Natural killer cell (primary cell): ENCODE data around the gene MAPRE3. TPM values are rescaled to one million over a fixed set of nuclear protein-coding genes. Genes with fewer than 3 reads are reported as not detected.

ENCODE experiments used
- ATAC-seq, 3 donors: fragments of 150-1000 bp in 2 of 3; fragments of 200-7000 bp in 1 of 3; cut with Tn5 transposase; 1 replicate in 1 of 3; 2 replicates in 2 of 3; pipeline ENCODE4 v1.10.0; 2021; ENCODE audit warnings: mild to moderate bottlenecking in 2 of 3, moderate library complexity in 2 of 3
- DNase-seq, 2 donors: peaks; one replicate each; pipeline versions ENCODE4 v3.0.0 to v3.0.0-alpha.2; 2013 to 2021; ENCODE audit warnings: mixed read lengths in 1 of 2
- H3K27ac ChIP-seq: one replicate; pipeline ENCODE4 v1.5.1; 2013; ENCODE audit warnings: mild to moderate bottlenecking, low read length
- H3K27me3 ChIP-seq: one replicate; pipeline ENCODE4 v1.6.1; 2013; ENCODE audit warnings: low read length; ENCODE audit not compliant: control insufficient read depth, insufficient read depth
- H3K36me3 ChIP-seq: one replicate; pipeline ENCODE4 v1.6.1; 2013; ENCODE audit warnings: low read length; ENCODE audit not compliant: control insufficient read depth, insufficient read depth
- H3K4me1 ChIP-seq: one replicate; pipeline ENCODE4 v1.6.1; 2013; ENCODE audit warnings: low read length; ENCODE audit not compliant: control insufficient read depth, insufficient read depth
- H3K4me3 ChIP-seq: one replicate; pipeline ENCODE4 v1.5.1; 2013; ENCODE audit warnings: low read length
- H3K9me3 ChIP-seq: one replicate; pipeline ENCODE4 v1.6.1; 2013; ENCODE audit warnings: low read length; ENCODE audit not compliant: control insufficient read depth, insufficient read depth
- H3K27ac Mint-ChIP-seq, 2 donors: one replicate each; pipeline ENCODE4 v1.8.0; 2022; ENCODE audit warnings: mild to moderate bottlenecking in 2 of 2, mixed read lengths in 2 of 2, moderate library complexity in 1 of 2
- H3K27me3 Mint-ChIP-seq, 2 donors: one replicate each; pipeline ENCODE4 v1.8.0; 2022; ENCODE audit warnings: low read depth in 2 of 2, mixed read lengths in 2 of 2
- H3K36me3 Mint-ChIP-seq: one replicate; pipeline ENCODE4 v1.8.0; 2022; ENCODE audit warnings: mixed read lengths
- H3K4me1 Mint-ChIP-seq, 2 donors: one replicate each; pipeline ENCODE4 v1.8.0; 2022; ENCODE audit warnings: mixed read lengths in 2 of 2
- H3K4me3 Mint-ChIP-seq: one replicate; pipeline ENCODE4 v1.8.0; 2022; ENCODE audit warnings: mild to moderate bottlenecking, moderate library complexity, mixed read lengths
- H3K9me3 Mint-ChIP-seq, 2 donors: one replicate each; pipeline ENCODE4 v1.8.0; 2022; ENCODE audit warnings: mixed read lengths in 2 of 2
- WGBS: methylation state at CpG from one replicate; pipeline ENCODE4 v1.1.7; 2013; ENCODE audit warnings: missing lambda C conversion rate; ENCODE audit not compliant: insufficient coverage; 5-methylcytosine and 5-hydroxymethylcytosine counted together
- intact Hi-C: fragments of 100-400 bp; cut with micrococcal nuclease; formaldehyde crosslinking; loops from one replicate; pipeline ENCODE4 v1.14.2; 2022
- total RNA-seq, 4 donors: library from RNA; stranded (reverse); fragments of 120-200 nt in 1 of 4; gene quantifications; one replicate each; pipeline versions ENCODE4 v1.2.3 to v1.2.4, GENCODE V29; 2013 to 2022
- TF ChIP-seq, protein P1 (sequence below): fragments of 200-600 bp; IDR thresholded peaks from one replicate; pipeline ENCODE4 v1.8.0; 2022; ENCODE audit warnings: antibody characterized with exemption

MAPRE3 gene
- total RNA-seq, 3 donors from 2014 or later (not counting 1 experiment from before 2014, with no cell fraction given), result 3.9 to 5.0 (median 4.2) TPM

- ATAC-seq (no peak), DNase-seq (no peak)
- Mint-ChIP-seq H3K27me3 (peaks cover 6 to 12% of the 10 kb centered on the region in 2 donors), H3K4me1 (peaks cover 24 to 34% of the 10 kb centered on the region in 2 donors), H3K4me3 (peak overlapping the region; percentile 56), H3K27ac (peak overlapping the region in 1 of 2 donors; percentile 42), H3K9me3 (peaks cover 0 to 2% of the 10 kb centered on the region in 2 donors), H3K36me3 (peaks cover 11% of the 10 kb centered on the region)
- Histone ChIP-seq H3K9me3 (no peaks in the 10 kb centered on the region), H3K27ac (no peak overlapping the region), H3K36me3 (peaks cover 25% of the 10 kb centered on the region), H3K4me3 (no peak overlapping the region), H3K27me3 (no peaks in the 10 kb centered on the region), H3K4me1 (peaks cover 9% of the 10 kb centered on the region)
- 97% methylated on average over 11 of the region's 11 CpGs for WGBS
- intact Hi-C loops, result loop anchor here (5.0 kb wide), 1 partner anchor 78 kb away; the partner anchor contains the start of gene PREB
- TF ChIP-seq, protein P1, sequence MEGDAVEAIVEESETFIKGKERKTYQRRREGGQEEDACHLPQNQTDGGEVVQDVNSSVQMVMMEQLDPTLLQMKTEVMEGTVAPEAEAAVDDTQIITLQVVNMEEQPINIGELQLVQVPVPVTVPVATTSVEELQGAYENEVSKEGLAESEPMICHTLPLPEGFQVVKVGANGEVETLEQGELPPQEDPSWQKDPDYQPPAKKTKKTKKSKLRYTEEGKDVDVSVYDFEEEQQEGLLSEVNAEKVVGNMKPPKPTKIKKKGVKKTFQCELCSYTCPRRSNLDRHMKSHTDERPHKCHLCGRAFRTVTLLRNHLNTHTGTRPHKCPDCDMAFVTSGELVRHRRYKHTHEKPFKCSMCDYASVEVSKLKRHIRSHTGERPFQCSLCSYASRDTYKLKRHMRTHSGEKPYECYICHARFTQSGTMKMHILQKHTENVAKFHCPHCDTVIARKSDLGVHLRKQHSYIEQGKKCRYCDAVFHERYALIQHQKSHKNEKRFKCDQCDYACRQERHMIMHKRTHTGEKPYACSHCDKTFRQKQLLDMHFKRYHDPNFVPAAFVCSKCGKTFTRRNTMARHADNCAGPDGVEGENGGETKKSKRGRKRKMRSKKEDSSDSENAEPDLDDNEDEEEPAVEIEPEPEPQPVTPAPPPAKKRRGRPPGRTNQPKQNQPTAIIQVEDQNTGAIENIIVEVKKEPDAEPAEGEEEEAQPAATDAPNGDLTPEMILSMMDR, result no peak
These were observed 84.3 kb downstream of the MAPRE3 start for GRCh38 chr2:27054721-27055120.

DNA sequence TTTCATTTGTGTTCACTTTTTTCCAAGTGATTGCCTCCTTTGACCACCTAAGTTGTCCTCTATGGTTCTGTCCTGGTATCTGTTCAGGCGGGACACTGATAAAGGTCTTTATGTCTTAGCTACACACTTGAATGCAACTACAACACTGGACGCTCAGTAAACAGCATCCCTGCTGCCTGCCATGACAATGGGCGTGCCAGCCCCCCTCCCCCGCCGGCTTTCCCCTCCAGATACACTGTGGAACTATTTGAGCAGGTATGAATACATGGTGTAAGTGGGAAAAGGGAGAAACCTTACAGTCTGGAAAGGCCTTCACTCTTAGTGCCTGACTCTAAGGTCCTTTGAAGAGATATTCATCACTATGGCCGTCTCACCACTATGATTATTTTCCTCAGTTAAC lies 86.7 kb downstream of the MAPRE3 start:
- WGBS, result 100% methylated on average over 5 of the region's 6 CpGs
- H3K4me3 Mint-ChIP-seq, result no peak overlapping the region
- no peak for DNase-seq
- H3K27me3 ChIP-seq, result no peaks in the 10 kb centered on the region
- no peak overlapping the region for H3K4me3 ChIP-seq
- no peak for ATAC-seq
- no peak overlapping the region for H3K27ac Mint-ChIP-seq
- H3K36me3 Mint-ChIP-seq, result no peaks in the 10 kb centered on the region
- TF ChIP-seq, protein P1, result no peak
- peaks cover 25% of the 10 kb centered on the region for H3K36me3 ChIP-seq
- no peak overlapping the region for H3K27ac ChIP-seq
- intact Hi-C loops, result no loop called here
- H3K9me3 Mint-ChIP-seq, result no peaks in the 10 kb centered on the region
- peaks cover 2% of the 10 kb centered on the region for H3K4me1 ChIP-seq
- peaks cover 3 to 12% of the 10 kb centered on the region in 2 donors for H3K4me1 Mint-ChIP-seq
- no peaks in the 10 kb centered on the region for H3K9me3 ChIP-seq
- H3K27me3 Mint-ChIP-seq, result no peaks in the 10 kb centered on the region

- Histone ChIP-seq H3K4me1 (no peaks in the 10 kb centered on the region), H3K27me3 (no peaks in the 10 kb centered on the region), H3K36me3 (peaks cover 28% of the 10 kb centered on the region), H3K9me3 (no peaks in the 10 kb centered on the region), H3K4me3 (no peak overlapping the region), H3K27ac (no peak overlapping the region)
- H3K4me3 Mint-ChIP-seq, result no peak overlapping the region
- H3K4me1 Mint-ChIP-seq, result peaks cover 0 to 8% of the 10 kb centered on the region in 2 donors
- H3K27ac Mint-ChIP-seq, result no peak overlapping the region
- H3K36me3 Mint-ChIP-seq, result no peaks in the 10 kb centered on the region
- DNase-seq (no peak), ATAC-seq (no peak)
- H3K27me3 Mint-ChIP-seq, result no peaks in the 10 kb centered on the region
- H3K9me3 Mint-ChIP-seq, result no peaks in the 10 kb centered on the region
- TF ChIP-seq, protein P1, result no peak
- 95% methylated on average over 10 of the region's 10 CpGs for WGBS
- intact Hi-C loops, result no loop called here
These were observed 87.8 kb downstream of the MAPRE3 start for GRCh38 chr2:27058210-27058609.

- H3K36me3 ChIP-seq, result peaks cover 28% of the 10 kb centered on the region
- Mint-ChIP-seq H3K27me3 (no peaks in the 10 kb centered on the region), H3K9me3 (no peaks in the 10 kb centered on the region), H3K4me1 (peaks cover 0 to 8% of the 10 kb centered on the region in 2 donors), H3K36me3 (no peaks in the 10 kb centered on the region), H3K4me3 (no peak overlapping the region), H3K27ac (no peak overlapping the region)
- intact Hi-C loops, result no loop called here
- ATAC-seq (no peak), DNase-seq (no peak)
- TF ChIP-seq, protein P1, result no peak
- H3K4me1 ChIP-seq, result no peaks in the 10 kb centered on the region
- WGBS, result 96% methylated on average over 15 of the region's 15 CpGs
- no peaks in the 10 kb centered on the region for H3K27me3 ChIP-seq
- H3K9me3 ChIP-seq, result no peaks in the 10 kb centered on the region
- H3K4me3 ChIP-seq, result no peak overlapping the region
- H3K27ac ChIP-seq, result no peak overlapping the region
These were observed 88.8 kb downstream of the MAPRE3 start for GRCh38 chr2:27059141-27059820.
